A549 (cell line): Measurements from ENCODE around the gene OR4D9. TPM values are rescaled to one million over a fixed set of nuclear protein-coding genes. Genes with fewer than 3 reads are reported as not detected.

ENCODE experiments used
- BCL3 ChIP-seq: fragments of >200 bp; sonication (Bioruptor Twin); formaldehyde crosslinking; IDR thresholded peaks from 3 replicates; pipeline ENCODE4 v1.6.1; 2016
- BHLHE40 ChIP-seq: IDR thresholded peaks from 2 replicates; pipeline ENCODE4 v1.6.1; 2012; ENCODE audit warnings: low read depth, low read length, inconsistent platforms
- CBX2 ChIP-seq: fragments of 200-600 bp; sonication (generic); IDR thresholded peaks from 2 replicates; pipeline ENCODE4 v1.6.1; 2016; ENCODE audit warnings: low read depth, mild to moderate bottlenecking, borderline replicate concordance
- CHD4 ChIP-seq: fragments of 200-600 bp; sonication (generic); IDR thresholded peaks from 2 replicates; pipeline ENCODE4 v1.6.1; 2016; ENCODE audit warnings: antibody characterized with exemption, mild to moderate bottlenecking, borderline replicate concordance
- ELK1 ChIP-seq: fragments of 150-350 bp; IDR thresholded peaks from 2 replicates; pipeline ENCODE4 v1.6.1; 2014; ENCODE audit warnings: low read depth, mild to moderate bottlenecking, low read length
- EP300 ChIP-seq, 2 experiments: fragments of >200 bp; sonication (Bioruptor Twin); formaldehyde crosslinking; IDR thresholded peaks; 2 replicates in 1 of 2; 3 replicates in 1 of 2; pipeline ENCODE4 v1.6.1; 2016 to 2017
- FOSL2 ChIP-seq, 2 experiments: fragments of 450-650 bp in 1 of 2; fragments of >200 bp in 1 of 2; sonication (Bioruptor Twin) in 1 of 2; formaldehyde crosslinking; IDR thresholded peaks; 2 replicates each; pipeline versions ENCODE4 v1.5.0 to v1.6.1; 2016 to 2020; ENCODE audit warnings: mild to moderate bottlenecking in 1 of 2, moderate library complexity in 1 of 2
- GATA3 ChIP-seq: IDR thresholded peaks from 2 replicates; pipeline ENCODE4 v1.6.1; 2012; ENCODE audit warnings: borderline replicate concordance
- HDAC2 ChIP-seq: fragments of 200-600 bp; sonication (generic); IDR thresholded peaks from 2 replicates; pipeline ENCODE4 v1.6.1; 2016
- HES2 ChIP-seq: fragments of >200 bp; sonication (Bioruptor Twin); formaldehyde crosslinking; IDR thresholded peaks from 2 replicates; pipeline ENCODE4 v1.6.1; 2016
- HOXB5 ChIP-seq: fragments of 250-450 bp; sonication (Bioruptor Pico); IDR thresholded peaks from 2 replicates; pipeline ENCODE4 v1.5.0; 2020; ENCODE audit warnings: mild to moderate bottlenecking, moderate library complexity
- JUNB ChIP-seq: fragments of >200 bp; sonication (Bioruptor Twin); formaldehyde crosslinking; IDR thresholded peaks from 2 replicates; pipeline ENCODE4 v1.6.1; 2016
- KDM1A ChIP-seq: fragments of 200-600 bp; sonication (generic); IDR thresholded peaks from 2 replicates; pipeline ENCODE4 v1.6.1; 2016; ENCODE audit warnings: low read depth, mild to moderate bottlenecking
- MAFK ChIP-seq: fragments of 450-650 bp; IDR thresholded peaks from 2 replicates; pipeline ENCODE4 v1.6.1; 2014; ENCODE audit not compliant: partially characterized antibody
- MAX ChIP-seq: IDR thresholded peaks from 2 replicates; pipeline ENCODE4 v1.6.1; 2012
- MAZ ChIP-seq: fragments of 150-350 bp; IDR thresholded peaks from 2 replicates; pipeline ENCODE4 v1.6.1; 2014; ENCODE audit warnings: antibody characterized with exemption, low read depth, low read length, borderline replicate concordance
- MYC ChIP-seq: IDR thresholded peaks from 2 replicates; pipeline ENCODE4 v1.6.1; 2012; ENCODE audit warnings: mild to moderate bottlenecking, inconsistent platforms, low read length, improper control_type of control experiment, borderline replicate concordance
- NR3C1 ChIP-seq: fragments of >200 bp; sonication (Bioruptor Twin); formaldehyde crosslinking; IDR thresholded peaks from 3 replicates; pipeline ENCODE4 v1.6.1; 2017
- PHF8 ChIP-seq: fragments of 200-600 bp; sonication (generic); IDR thresholded peaks from 2 replicates; pipeline ENCODE4 v1.6.1; 2016; ENCODE audit warnings: low read depth, mild to moderate bottlenecking, antibody characterized with exemption, moderate library complexity, borderline replicate concordance
- RCOR1 ChIP-seq: fragments of 150-350 bp; IDR thresholded peaks from 2 replicates; pipeline ENCODE4 v1.6.1; 2014; ENCODE audit warnings: antibody characterized with exemption, low read length, low read depth
- REST ChIP-seq: fragments of 200-600 bp; sonication (generic); IDR thresholded peaks from 2 replicates; pipeline ENCODE4 v1.6.1; 2016; ENCODE audit warnings: antibody characterized with exemption, mild to moderate bottlenecking, moderate library complexity
- RFX5 ChIP-seq: fragments of 450-650 bp; IDR thresholded peaks from 2 replicates; pipeline ENCODE4 v1.7.1; 2014; ENCODE audit warnings: antibody characterized with exemption, mild to moderate bottlenecking, moderate library complexity
- RNF2 ChIP-seq: fragments of 200-600 bp; sonication (generic); IDR thresholded peaks from 2 replicates; pipeline ENCODE4 v1.6.1; 2016; ENCODE audit warnings: low read depth, mild to moderate bottlenecking, antibody characterized with exemption, moderate library complexity, borderline replicate concordance
- SMC3 ChIP-seq: fragments of >200 bp; sonication (Bioruptor Twin); formaldehyde crosslinking; IDR thresholded peaks from 3 replicates; pipeline ENCODE4 v1.6.1; 2018; ENCODE audit warnings: inconsistent platforms
- SREBF2 ChIP-seq: fragments of 450-650 bp; IDR thresholded peaks from 2 replicates; pipeline ENCODE4 v1.6.1; 2014; ENCODE audit warnings: mild to moderate bottlenecking, moderate library complexity
- TFCP2L1 ChIP-seq: fragments of 250-450 bp; sonication (Bioruptor Pico); IDR thresholded peaks from 2 replicates; pipeline ENCODE4 v1.5.0; 2021; ENCODE audit warnings: mild to moderate bottlenecking
- USF2 ChIP-seq: fragments of 450-650 bp; IDR thresholded peaks from 2 replicates; pipeline ENCODE4 v1.6.1; 2014; ENCODE audit warnings: antibody characterized with exemption
- ZC3H11A ChIP-seq: fragments of 450-650 bp; IDR thresholded peaks from 2 replicates; pipeline ENCODE4 v1.6.1; 2014; ENCODE audit warnings: antibody characterized with exemption, mild to moderate bottlenecking
- ZFP36 ChIP-seq: fragments of 450-650 bp; IDR thresholded peaks from 2 replicates; pipeline ENCODE4 v1.6.1; 2014; ENCODE audit warnings: borderline replicate concordance; ENCODE audit not compliant: partially characterized antibody
- ZNF302 ChIP-seq: fragments of 250-450 bp; sonication (Bioruptor Pico); IDR thresholded peaks from 2 replicates; pipeline ENCODE4 v1.9.0; 2021; ENCODE audit warnings: inconsistent platforms, mild to moderate bottlenecking, moderate library complexity
- ZSCAN20 ChIP-seq: fragments of 250-450 bp; sonication (Bioruptor Pico); IDR thresholded peaks from 2 replicates; pipeline ENCODE4 v1.8.0; 2022; ENCODE audit warnings: mild to moderate bottlenecking, moderate library complexity
- polyA plus RNA-seq, 4 experiments: library from polyadenylated mRNA; depleted of rRNA in 3 of 4; stranded (reverse); fragments of >200 nt; fragmentation: RNase III in 1 of 4; extraction: RNeasy Plus Mini Kit Qiagen cat#74134 plus additional on column Dnase treatment in 1 of 4; gene quantifications; 2 replicates in 3 of 4; 3 replicates in 1 of 4; pipeline ENCODE4 v1.2.3, GENCODE V29; 2011 to 2017

Gene OR4D9
- polyA plus RNA-seq, 2 of the 4 experiments (the other 2 are of a cell fraction): not detected

GRCh38 chr11:59560702-59561473 is 49.5 kb downstream of the OR4D9 start (continued):
- TF ChIP-seq MAZ (no peak), GATA3 (peak; percentile 41; the same call in 1 of the 2 replicates), SMC3 (no peak), BHLHE40 (peak; percentile 85), MAFK (no peak), SREBF2 (no peak), REST (no peak), MAX (peak; percentile 87), KDM1A (no peak), BCL3 (no peak), CBX2 (no peak), CHD4 (no peak), JUNB (no peak), HDAC2 (no peak), ZC3H11A (no peak), EP300 (IDR thresholded peaks at IDR 0.05) (no peak), HOXB5 (CRISPR knock-in tag) (no peak), USF2 (no peak), TFCP2L1 (0 out of 2 replicates have a peak, but pooled peaks have one; percentile 49), ELK1 (no peak), MYC (peak; percentile 53; the same call in 1 of the 2 replicates), ZSCAN20 (CRISPR knock-in tag) (no peak), PHF8 (no peak; the same call in 1 of the 2 replicates), ZFP36 (no peak), RNF2 (no peak), FOSL2 (IDR thresholded peaks at IDR 0.05) (no peak), FOSL2 (CRISPR knock-in tag; IDR thresholded peaks at IDR 0.05) (peak; percentile 72), RFX5 (no peak), NR3C1 (no peak), ZNF302 (CRISPR knock-in tag) (no peak), HES2 (no peak), RCOR1 (no peak)
